Measurements from ENCODE around the gene DOCK3.
"Not testable (repeated sequence)": the region's sequence is repeated elsewhere in the genome, so short reads cannot be mapped to it uniquely, and the experiment has no call there.

Gene DOCK3

DNA sequence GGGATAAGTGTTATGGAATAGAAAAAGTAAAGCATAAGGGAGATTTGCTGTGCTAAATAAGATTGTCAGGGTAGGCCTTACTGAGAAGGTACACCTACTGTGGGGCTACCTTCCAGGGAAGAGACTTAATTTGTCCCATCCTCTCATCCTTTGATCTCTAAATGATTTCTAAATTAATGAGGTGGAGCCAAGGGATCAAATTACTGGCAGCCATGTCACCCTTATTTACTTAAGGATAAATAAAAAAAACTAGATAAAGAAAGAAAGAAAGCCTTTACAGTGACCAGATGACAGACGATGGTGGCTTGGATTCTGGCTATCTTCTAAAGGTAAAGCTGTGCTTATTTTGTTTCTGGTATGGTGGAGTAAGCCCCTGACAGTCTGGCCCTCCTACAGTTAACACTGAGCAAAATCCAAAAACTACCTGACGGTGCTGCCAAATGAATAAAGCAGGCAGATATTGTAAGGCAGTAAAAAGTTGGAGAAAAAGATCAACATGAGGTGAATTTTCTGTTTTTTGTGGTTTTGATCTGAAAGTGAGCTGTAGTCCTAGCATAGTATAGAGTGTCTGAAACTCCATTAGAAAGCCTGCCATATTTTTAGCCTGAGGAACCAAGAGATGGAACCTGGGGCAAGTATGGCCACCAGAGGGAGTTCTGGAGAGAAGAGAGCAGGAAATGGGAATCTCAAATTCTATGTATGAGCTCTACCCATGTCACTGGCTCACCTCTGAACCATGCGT is 425.2 kb downstream of the DOCK3 start:
- DNase-seq (ENCODE audit: insufficient read length, low spot score) (no peak), FAIRE-seq (no peak)
- TF ChIP-seq POLR2AphosphoS5 (IDR thresholded peaks at IDR 0.05; ENCODE audit: low read depth, low read length): no peak
- TF ChIP-seq POU2F2 (IDR thresholded peaks at IDR 0.05; ENCODE audit: low read depth, low read length): no peak
- no peak for TF ChIP-seq TAF1 (IDR thresholded peaks at IDR 0.05; ENCODE audit: low read depth, low read length)
- no peak for TF ChIP-seq POLR2A (IDR thresholded peaks at IDR 0.05; ENCODE audit: low read depth, low read length)
- no peak for TF ChIP-seq PAX5 (IDR thresholded peaks at IDR 0.05; ENCODE audit: insufficient read depth, low read length, severe bottlenecking)
- TF ChIP-seq SPI1 (IDR thresholded peaks at IDR 0.05; ENCODE audit: low read depth, low read length): no peak

DNA sequence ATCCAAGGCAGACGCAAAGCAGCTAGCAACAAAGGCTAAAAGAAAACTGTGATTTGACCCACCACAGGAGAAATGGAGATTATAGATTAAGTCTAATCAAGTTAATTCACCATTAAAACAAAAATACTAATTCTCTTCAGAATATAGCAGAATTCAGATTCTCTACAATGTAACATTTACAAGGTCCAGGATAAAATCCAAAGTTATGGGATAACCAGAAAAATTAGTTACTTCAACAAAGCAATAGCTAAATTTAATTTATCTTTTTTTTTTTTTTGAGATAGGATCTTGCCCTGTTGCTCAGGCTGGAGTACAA is 425.8 kb downstream of the DOCK3 start:
- FAIRE-seq (no peak), DNase-seq (ENCODE audit: insufficient read length, low spot score) (no peak)
- TF ChIP-seq PAX5 (IDR thresholded peaks at IDR 0.05; ENCODE audit: insufficient read depth, low read length, severe bottlenecking) (no peak), POU2F2 (IDR thresholded peaks at IDR 0.05; ENCODE audit: low read depth, low read length) (no peak), SPI1 (IDR thresholded peaks at IDR 0.05; ENCODE audit: low read depth, low read length) (no peak), POLR2A (IDR thresholded peaks at IDR 0.05; ENCODE audit: low read depth, low read length) (no peak), POLR2AphosphoS5 (IDR thresholded peaks at IDR 0.05; ENCODE audit: low read depth, low read length) (no peak), TAF1 (IDR thresholded peaks at IDR 0.05; ENCODE audit: low read depth, low read length) (no peak)

DNA sequence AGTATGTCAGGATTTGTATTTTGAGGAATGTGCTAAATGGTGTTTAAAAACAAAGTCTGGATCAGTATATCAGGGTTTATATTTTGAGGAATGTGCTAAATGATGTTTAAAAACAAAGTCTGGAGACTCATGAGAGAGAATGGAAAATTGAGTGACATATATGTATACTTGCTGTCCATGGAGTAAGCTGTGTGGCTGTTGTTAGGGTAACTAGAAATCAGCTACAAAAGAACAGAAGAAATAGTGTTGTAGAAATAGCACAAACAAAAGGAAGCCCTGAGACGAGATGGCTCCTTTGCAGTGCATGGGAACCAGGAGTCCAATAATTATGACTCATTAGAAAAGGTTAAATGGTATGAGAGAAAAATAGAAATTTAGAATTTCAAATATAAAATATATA is 427.7 kb downstream of the DOCK3 start:
- no peak for DNase-seq (ENCODE audit: insufficient read length, low spot score)
- no peak for FAIRE-seq
- TF ChIP-seq PAX5 (IDR thresholded peaks at IDR 0.05; ENCODE audit: insufficient read depth, low read length, severe bottlenecking) (no peak), POLR2AphosphoS5 (IDR thresholded peaks at IDR 0.05; ENCODE audit: low read depth, low read length) (no peak), POLR2A (IDR thresholded peaks at IDR 0.05; ENCODE audit: low read depth, low read length) (no peak), POU2F2 (IDR thresholded peaks at IDR 0.05; ENCODE audit: low read depth, low read length) (no peak), TAF1 (IDR thresholded peaks at IDR 0.05; ENCODE audit: low read depth, low read length) (no peak), SPI1 (IDR thresholded peaks at IDR 0.05; ENCODE audit: low read depth, low read length) (no peak)

DNA sequence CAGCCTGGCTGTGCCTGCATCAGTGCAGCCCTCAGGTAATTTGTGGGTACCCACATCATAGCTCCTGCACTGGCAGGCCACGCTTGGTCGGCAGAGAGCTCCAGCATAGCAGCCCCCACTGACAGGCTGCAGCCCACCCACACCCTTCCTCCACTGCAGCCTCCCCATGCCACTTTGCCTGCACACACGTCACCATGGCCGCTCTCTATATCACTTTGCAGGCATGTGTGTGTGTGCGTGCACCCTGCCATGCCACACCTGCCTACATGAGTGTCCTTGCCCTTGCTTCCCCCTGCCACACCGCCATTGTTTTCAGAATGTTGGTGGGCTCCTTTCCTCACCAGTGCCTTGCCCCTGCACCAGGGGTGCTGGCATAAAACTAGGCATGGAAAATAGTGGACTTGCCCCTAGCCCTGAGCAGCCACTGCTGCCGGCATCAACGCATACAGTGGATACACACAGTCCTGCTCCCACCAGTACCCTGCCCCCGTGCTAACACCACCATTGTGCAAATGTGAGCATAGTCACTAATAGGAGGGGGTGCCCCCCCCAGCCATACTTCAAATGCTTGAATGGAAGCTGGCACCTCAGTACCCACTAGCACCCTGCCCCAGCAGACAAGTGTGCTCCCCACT is 431.6 kb downstream of the DOCK3 start:
- no peak for FAIRE-seq

DNA sequence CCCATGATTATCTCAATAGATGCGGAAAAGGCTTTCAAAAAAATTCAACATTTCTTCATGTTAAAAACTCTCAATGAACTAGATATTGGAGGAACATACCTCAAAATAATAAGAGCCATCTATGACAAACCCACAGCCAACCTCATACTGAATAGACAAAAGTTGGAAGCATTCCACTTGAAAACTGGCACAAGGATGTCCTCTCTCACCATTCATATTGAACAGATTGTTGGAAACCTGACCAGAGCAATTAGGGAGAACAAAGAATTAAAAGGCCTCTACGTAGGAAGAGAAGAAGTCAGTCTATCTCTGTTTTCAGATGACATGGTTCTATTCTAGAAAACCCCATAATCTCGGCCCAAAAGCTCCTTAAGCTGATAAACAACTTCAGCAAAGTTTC is 435.9 kb downstream of the DOCK3 start:
- TF ChIP-seq PAX5 (IDR thresholded peaks at IDR 0.05; ENCODE audit: insufficient read depth, low read length, severe bottlenecking) (no peak), POLR2A (IDR thresholded peaks at IDR 0.05; ENCODE audit: low read depth, low read length) (no peak), POU2F2 (IDR thresholded peaks at IDR 0.05; ENCODE audit: low read depth, low read length) (no peak), TAF1 (IDR thresholded peaks at IDR 0.05; ENCODE audit: low read depth, low read length) (no peak), SPI1 (IDR thresholded peaks at IDR 0.05; ENCODE audit: low read depth, low read length) (no peak), POLR2AphosphoS5 (IDR thresholded peaks at IDR 0.05; ENCODE audit: low read depth, low read length) (no peak)
- FAIRE-seq: no peak
- DNase-seq (ENCODE audit: insufficient read length, low spot score): no peak

More for the DNA sequence above, 431.6 kb downstream of the DOCK3 start:
- no peak for TF ChIP-seq TAF1 (IDR thresholded peaks at IDR 0.05; ENCODE audit: low read depth, low read length)
- no peak for TF ChIP-seq POU2F2 (IDR thresholded peaks at IDR 0.05; ENCODE audit: low read depth, low read length)
- TF ChIP-seq POLR2AphosphoS5 (IDR thresholded peaks at IDR 0.05; ENCODE audit: low read depth, low read length): no peak
- no peak for TF ChIP-seq POLR2A (IDR thresholded peaks at IDR 0.05; ENCODE audit: low read depth, low read length)
- TF ChIP-seq PAX5 (IDR thresholded peaks at IDR 0.05; ENCODE audit: insufficient read depth, low read length, severe bottlenecking): no peak
- TF ChIP-seq SPI1 (IDR thresholded peaks at IDR 0.05; ENCODE audit: low read depth, low read length): no peak
- DNase-seq (ENCODE audit: insufficient read length, low spot score): no peak

DNA sequence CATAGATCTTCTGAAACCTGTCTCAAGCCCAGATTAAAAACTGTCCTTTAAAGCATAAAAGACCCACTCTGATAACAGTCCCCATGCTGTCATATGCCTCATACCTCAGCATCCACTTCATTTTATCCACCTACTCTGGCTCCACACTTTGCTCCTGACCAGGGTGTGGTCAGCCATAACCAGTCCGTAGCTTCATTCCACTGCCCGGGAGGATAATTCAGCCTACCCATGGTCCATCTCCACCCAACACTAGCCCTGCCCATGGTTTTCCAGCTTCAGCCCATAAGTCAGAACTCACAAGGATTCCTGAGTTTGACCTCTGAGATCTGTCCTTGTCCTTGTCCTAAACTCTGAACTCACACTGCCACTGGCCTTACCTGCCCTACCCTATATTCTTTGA is 448.2 kb downstream of the DOCK3 start:
- TF ChIP-seq PAX5 (IDR thresholded peaks at IDR 0.05; ENCODE audit: insufficient read depth, low read length, severe bottlenecking) (no peak), POLR2A (IDR thresholded peaks at IDR 0.05; ENCODE audit: low read depth, low read length) (no peak), POLR2AphosphoS5 (IDR thresholded peaks at IDR 0.05; ENCODE audit: low read depth, low read length) (no peak), SPI1 (IDR thresholded peaks at IDR 0.05; ENCODE audit: low read depth, low read length) (no peak), TAF1 (IDR thresholded peaks at IDR 0.05; ENCODE audit: low read depth, low read length) (no peak), POU2F2 (IDR thresholded peaks at IDR 0.05; ENCODE audit: low read depth, low read length) (no peak)
- no peak for FAIRE-seq
- DNase-seq (ENCODE audit: insufficient read length, low spot score): no peak

DNA sequence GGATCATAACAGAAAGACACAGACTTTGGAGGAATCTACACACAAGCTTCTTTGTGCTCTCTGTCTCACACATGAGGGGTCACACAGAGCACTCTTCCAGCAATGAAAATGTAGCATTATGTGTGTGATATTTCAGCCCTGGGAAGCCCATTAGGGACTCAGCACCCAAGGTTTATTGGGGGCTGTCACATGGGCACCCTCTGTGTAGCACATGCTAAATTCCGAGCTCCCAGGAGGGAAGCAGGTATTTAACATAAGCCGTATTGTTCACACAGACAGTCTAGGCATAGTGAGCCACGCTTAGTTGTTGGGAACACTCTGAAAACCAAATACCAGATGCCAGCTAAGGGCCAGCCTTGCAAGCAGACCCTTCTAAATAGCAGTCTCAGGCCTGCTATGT is 448.8 kb downstream of the DOCK3 start:
- no peak for FAIRE-seq
- no peak for TF ChIP-seq POLR2AphosphoS5 (IDR thresholded peaks at IDR 0.05; ENCODE audit: low read depth, low read length)
- DNase-seq (ENCODE audit: insufficient read length, low spot score): no peak

DNA sequence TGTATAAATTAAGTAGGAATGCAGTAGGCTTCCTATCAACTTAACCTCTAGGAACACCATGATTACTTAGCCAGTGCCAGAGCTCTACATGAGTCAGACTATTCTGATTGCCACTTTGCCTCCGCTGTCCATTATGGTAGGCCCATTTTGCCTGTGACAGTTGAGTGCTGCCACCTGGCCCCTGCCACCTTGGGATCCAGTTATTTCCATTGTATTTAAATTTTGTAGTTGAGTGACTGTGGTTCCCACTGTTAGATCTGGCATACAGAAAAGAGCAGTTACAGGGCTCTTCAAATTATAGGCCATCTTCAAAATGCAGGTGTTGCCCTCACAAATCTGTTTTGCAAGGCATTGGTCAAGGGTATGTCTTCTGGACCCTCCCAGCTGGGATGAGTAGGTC is 456.9 kb downstream of the DOCK3 start:
- FAIRE-seq; DNase-seq (ENCODE audit: insufficient read length, low spot score): not testable (repeated sequence)

DNA sequence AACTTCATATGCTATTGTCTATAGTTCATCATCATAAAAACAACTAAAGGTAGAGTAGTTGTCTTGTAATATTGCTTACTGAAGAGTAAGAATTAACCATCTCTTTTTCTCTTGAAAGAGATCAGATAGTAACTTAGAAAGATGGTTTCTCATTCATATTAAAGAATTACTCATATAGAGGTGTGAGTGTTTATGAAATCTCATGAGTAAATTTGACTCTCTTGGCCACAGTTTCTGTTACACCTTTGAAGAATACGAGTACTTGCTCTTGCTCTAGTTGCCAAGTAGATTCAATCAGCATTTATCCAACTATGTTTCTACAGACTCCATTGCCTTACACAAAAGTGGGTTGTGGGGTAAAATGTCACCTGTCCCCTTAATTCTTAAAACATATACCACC is 463.0 kb downstream of the DOCK3 start:
- FAIRE-seq: no peak
- TF ChIP-seq SPI1 (IDR thresholded peaks at IDR 0.05; ENCODE audit: low read depth, low read length) (no peak), POLR2A (IDR thresholded peaks at IDR 0.05; ENCODE audit: low read depth, low read length) (no peak), PAX5 (IDR thresholded peaks at IDR 0.05; ENCODE audit: insufficient read depth, low read length, severe bottlenecking) (no peak)
- DNase-seq (ENCODE audit: insufficient read length, low spot score): no peak

DNA sequence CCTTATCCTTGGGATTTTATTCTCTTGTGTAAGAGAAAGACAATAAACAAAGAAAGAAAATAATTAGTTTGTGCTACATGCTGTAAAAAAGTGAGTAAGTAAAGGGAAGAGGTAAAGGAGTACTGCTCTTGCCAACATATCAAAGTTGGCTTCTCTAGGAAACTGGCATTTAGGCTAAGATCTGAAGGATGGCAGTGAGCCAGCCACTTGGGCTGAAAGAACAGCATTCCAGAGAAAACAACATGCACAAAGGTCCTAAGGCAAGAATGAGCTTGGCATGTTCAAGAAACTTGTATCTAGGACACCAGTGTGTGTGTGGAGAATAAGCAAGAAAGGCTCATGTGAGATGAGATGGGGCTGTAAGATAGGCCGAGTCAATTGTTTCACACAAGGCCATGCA is 464.9 kb downstream of the DOCK3 start:
- TF ChIP-seq POLR2A (IDR thresholded peaks at IDR 0.05; ENCODE audit: low read depth, low read length) (no peak), PAX5 (IDR thresholded peaks at IDR 0.05; ENCODE audit: insufficient read depth, low read length, severe bottlenecking) (no peak), POLR2AphosphoS5 (IDR thresholded peaks at IDR 0.05; ENCODE audit: low read depth, low read length) (no peak), TAF1 (IDR thresholded peaks at IDR 0.05; ENCODE audit: low read depth, low read length) (no peak), SPI1 (IDR thresholded peaks at IDR 0.05; ENCODE audit: low read depth, low read length) (no peak), POU2F2 (IDR thresholded peaks at IDR 0.05; ENCODE audit: low read depth, low read length) (no peak)
- FAIRE-seq: no peak

More for the DNA sequence above, 464.9 kb downstream of the DOCK3 start:
- DNase-seq (ENCODE audit: insufficient read length, low spot score): no peak

All from GM12891 (cell line).